ENCODE measurements around the gene RAB13.

DNA sequence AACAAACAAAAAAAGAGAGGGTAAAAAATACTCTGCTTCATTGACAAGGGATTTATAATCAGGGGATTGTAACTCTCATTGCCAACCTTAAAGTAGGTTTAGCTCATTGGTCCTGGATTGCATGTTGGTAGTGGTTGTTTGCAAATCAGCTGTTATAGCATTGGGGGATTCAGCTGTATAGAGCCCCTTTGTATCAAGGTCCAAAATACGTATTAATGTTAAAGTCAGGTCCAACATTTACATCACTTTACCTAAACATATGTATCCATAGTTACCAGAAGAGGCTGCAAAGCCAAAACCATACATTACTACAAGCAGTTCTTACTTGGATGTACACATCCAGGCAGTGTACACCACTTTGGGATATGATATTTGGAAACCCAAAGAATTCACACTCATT is 33.8 kb upstream of the RAB13 start:
- TF ChIP-seq, protein P1, sequence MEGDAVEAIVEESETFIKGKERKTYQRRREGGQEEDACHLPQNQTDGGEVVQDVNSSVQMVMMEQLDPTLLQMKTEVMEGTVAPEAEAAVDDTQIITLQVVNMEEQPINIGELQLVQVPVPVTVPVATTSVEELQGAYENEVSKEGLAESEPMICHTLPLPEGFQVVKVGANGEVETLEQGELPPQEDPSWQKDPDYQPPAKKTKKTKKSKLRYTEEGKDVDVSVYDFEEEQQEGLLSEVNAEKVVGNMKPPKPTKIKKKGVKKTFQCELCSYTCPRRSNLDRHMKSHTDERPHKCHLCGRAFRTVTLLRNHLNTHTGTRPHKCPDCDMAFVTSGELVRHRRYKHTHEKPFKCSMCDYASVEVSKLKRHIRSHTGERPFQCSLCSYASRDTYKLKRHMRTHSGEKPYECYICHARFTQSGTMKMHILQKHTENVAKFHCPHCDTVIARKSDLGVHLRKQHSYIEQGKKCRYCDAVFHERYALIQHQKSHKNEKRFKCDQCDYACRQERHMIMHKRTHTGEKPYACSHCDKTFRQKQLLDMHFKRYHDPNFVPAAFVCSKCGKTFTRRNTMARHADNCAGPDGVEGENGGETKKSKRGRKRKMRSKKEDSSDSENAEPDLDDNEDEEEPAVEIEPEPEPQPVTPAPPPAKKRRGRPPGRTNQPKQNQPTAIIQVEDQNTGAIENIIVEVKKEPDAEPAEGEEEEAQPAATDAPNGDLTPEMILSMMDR (conservative IDR thresholded peaks at IDR 0.05) = no peak
- no peak for TF ChIP-seq EZH2 (IDR thresholded peaks at IDR 0.05; ENCODE audit: low read depth)
